Esophagus (tissue), 2 donors: ENCODE measurements around the gene MYH6. TPM values are rescaled to one million over a fixed set of nuclear protein-coding genes. Genes with fewer than 3 reads are reported as not detected.
"Not testable (repeated sequence)": the region's sequence is repeated elsewhere in the genome, so short reads cannot be mapped to it uniquely, and the experiment has no call there.

ENCODE experiments used
- H3K27ac ChIP-seq, 2 donors: one replicate each; pipeline ENCODE4 v1.5.1; 2013; ENCODE audit warnings: low read depth in 2 of 2, mild to moderate bottlenecking in 2 of 2, inconsistent platforms in 1 of 2, low read length in 1 of 2, moderate library complexity in 1 of 2
- H3K27me3 ChIP-seq, 2 donors: one replicate each; pipeline ENCODE4 v1.6.1; 2013; ENCODE audit warnings: low read length in 2 of 2, control low read depth in 1 of 2, mild to moderate bottlenecking in 1 of 2; ENCODE audit not compliant: insufficient read depth in 2 of 2, control insufficient read depth in 1 of 2
- H3K36me3 ChIP-seq, 2 donors: one replicate each; pipeline ENCODE4 v1.6.1; 2013; ENCODE audit warnings: low read length in 1 of 2; ENCODE audit not compliant: control insufficient read depth in 2 of 2, insufficient read depth in 2 of 2
- H3K4me1 ChIP-seq, 2 donors: one replicate each; pipeline ENCODE4 v1.6.1; 2013; ENCODE audit warnings: low read length in 1 of 2; ENCODE audit not compliant: control insufficient read depth in 2 of 2, insufficient read depth in 2 of 2
- H3K4me3 ChIP-seq, 2 donors: one replicate each; pipeline ENCODE4 v1.5.1; 2013; ENCODE audit warnings: low read length in 2 of 2, mild to moderate bottlenecking in 2 of 2, low read depth in 1 of 2, moderate library complexity in 1 of 2
- H3K9me3 ChIP-seq, 2 donors: one replicate each; pipeline ENCODE4 v1.6.1; 2013; ENCODE audit warnings: mild to moderate bottlenecking in 2 of 2, low read depth in 1 of 2, low read length in 1 of 2, moderate library complexity in 1 of 2; ENCODE audit not compliant: control insufficient read depth in 2 of 2, insufficient read depth in 1 of 2
- WGBS, 2 donors: extraction: QIAGEN DNeasy Blood & Tissue Kit; methylation state at CpG; one replicate each; pipeline ENCODE4 v1.1.7; 2013; 5-methylcytosine and 5-hydroxymethylcytosine counted together
- polyA plus RNA-seq, 2 donors: library from polyadenylated mRNA; stranded (reverse); fragments of 200-250 nt; gene quantifications; one replicate each; pipeline ENCODE4 v1.2.3, GENCODE V29; 2013
- donor health status: healthy with polysubstance abuse.
- donor health status: Bipolar disorder and iron deficiency.

MYH6 gene
- polyA plus RNA-seq, 2 donors, result 0.20 to 0.63 TPM

DNA sequence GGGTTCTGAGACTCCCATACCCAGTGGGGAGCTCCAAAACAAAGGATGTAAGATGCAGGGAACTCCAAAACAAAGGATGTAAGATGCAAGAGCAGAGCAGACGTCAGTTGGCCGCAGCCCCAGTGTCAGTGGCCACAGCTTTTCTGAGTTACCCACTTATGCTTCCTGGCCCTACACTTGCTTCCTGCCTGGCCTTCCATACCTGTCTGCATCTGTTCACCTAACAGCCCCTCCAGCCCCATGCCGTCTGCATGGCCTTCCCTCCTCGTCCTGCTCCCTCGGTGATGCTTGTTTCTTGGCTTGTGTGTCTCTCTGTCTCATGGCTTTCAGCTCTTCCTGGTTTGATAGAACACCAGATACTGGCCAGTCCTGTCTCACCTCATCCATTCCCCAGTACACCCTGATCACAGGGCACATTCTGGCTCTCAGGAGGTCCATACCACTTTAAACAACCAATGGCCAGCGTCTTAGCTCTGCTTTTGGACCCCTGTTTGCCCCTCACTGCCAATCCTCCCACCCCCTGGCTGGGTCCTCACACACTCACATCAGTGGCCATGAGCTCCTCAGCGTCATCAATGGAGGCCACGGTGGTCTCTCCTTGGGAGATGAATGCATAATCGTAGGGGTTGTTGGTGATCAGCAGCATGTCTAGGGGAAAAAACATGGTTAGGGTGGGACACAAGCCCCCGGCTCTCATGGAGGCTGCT, 22.1 kb upstream of the MYH6 start:
- Histone ChIP-seq H3K4me1 (no peaks in the 10 kb centered on the region), H3K9me3 (no peaks in the 10 kb centered on the region), H3K36me3 (no peaks in the 10 kb centered on the region), H3K27me3 (no peaks in the 10 kb centered on the region), H3K27ac (no peak overlapping the region), H3K4me3 (no peak overlapping the region)
- WGBS, 2 donors, result 78 to 81% methylated on average over 10 of the region's 10 CpGs

DNA sequence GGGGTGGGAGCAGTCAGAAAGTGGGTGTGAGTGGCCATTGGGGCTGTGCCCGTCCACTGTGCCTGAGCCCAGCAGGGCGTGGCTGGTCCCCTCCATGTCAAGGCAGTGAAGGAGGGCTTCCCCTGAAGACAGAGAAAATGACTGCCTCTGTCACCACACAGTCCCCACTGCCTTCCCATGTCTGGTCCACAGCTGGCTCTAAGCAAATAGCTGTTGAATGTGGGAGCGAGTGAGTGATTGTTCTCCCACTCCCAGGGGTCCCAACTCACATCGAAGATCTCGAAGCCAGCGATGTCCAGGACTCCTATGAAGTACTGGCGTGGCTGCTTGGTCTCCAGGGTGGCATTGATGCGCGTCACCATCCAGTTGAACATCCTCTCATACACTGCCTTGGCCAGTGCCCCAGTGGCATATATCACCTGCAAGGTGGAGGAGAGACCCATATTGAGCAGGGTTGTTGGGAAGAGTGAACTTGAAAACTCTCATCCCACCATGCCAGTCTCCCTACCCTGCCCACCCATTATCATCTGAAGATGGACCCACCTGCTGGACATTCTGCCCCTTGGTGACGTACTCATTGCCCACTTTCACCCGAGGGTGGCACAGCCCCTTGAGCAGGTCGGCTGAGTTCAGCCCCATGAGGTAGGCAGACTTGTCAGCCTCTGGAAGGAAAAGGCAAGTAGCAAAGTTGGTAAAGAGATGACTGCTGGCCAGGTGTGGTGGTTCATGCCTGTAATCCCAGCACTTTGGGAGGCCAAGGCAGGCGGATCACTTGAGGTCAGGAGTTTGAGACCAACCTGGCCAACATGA, 20.8 kb upstream of the MYH6 start:
- Histone ChIP-seq H3K27me3 (no peaks in the 10 kb centered on the region), H3K27ac (no peak overlapping the region), H3K4me1 (no peaks in the 10 kb centered on the region), H3K36me3 (no peaks in the 10 kb centered on the region), H3K9me3 (no peaks in the 10 kb centered on the region), H3K4me3 (no peak overlapping the region)
- 87 to 91% methylated on average over 13 of the region's 13 CpGs for WGBS, 2 donors

DNA sequence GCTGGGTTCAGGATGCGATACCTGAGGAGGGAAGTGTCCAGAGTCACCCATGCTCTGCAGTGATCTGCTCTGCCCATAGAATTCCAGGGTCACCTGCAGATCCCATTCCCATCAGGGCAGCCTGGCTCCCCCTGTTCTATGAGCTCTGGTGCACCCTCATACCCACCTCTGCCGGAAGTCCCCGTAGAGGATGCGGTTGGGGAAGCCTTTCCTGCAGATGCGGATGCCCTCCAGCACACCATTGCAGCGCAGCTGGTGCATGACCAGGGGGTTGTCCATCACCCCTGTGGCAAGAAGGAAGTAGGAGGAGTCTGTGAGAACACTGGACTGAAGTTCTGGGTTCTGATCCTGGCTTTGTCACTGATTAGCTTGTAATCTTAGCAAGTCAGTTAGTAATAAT, 17.7 kb upstream of the MYH6 start:
- H3K4me1 ChIP-seq, H3K27me3 ChIP-seq, H3K4me3 ChIP-seq, H3K27ac ChIP-seq, H3K9me3 ChIP-seq, H3K36me3 ChIP-seq: not testable (repeated sequence)
- WGBS, 2 donors, result 86 to 90% methylated on average over 6 of the region's 6 CpGs

DNA sequence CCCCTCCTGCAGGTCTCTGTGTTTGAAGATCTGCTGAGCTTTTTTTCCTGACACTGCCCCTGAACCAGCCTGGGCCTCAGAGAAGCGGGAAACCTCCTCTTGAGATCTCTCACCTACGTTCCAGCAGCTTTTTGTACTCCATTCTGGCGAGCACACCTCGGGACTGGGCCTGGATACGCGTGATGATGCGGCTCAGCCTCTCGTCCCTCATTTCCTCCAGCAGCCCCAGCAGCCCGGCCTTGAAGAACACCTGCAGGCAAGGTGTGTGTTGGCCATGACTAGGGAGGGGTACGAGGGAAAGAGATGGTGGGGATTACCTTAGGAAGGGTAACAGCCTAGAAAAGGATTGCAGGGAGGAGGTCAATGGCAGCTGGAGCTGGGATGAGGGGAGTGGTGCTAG, 17.1 kb upstream of the MYH6 start:
- Histone ChIP-seq H3K9me3 (no peaks in the 10 kb centered on the region), H3K27ac (no peak overlapping the region), H3K27me3 (no peaks in the 10 kb centered on the region), H3K4me1 (no peaks in the 10 kb centered on the region), H3K4me3 (no peak overlapping the region), H3K36me3 (no peaks in the 10 kb centered on the region)
- WGBS, 2 donors, result 77 to 83% methylated on average over 10 of the region's 10 CpGs

DNA sequence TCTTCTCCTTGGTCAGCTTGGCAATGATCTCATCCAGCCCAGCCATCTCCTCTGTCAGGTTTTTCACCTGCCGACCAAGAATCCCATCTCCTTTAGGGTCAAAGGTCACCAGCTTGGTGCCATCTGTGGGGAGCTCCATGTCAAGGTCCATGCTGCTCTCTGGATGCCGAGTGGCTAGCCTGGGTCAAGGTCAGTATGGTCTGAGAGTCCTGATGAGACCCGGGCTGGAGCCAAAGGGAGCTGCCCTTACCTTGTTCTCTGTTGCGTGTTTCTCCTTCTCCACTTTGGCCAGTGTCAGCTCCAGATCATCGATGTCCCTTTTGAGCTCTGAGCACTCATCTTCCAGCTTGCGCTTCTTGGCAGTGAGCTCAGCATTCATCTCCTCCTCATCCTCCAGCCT, 15.6 kb upstream of the MYH6 start:
- no peak overlapping the region for H3K27ac ChIP-seq
- no peaks in the 10 kb centered on the region for H3K9me3 ChIP-seq
- WGBS, 2 donors, result 78 to 83% methylated on average over 6 of the region's 6 CpGs

DNA sequence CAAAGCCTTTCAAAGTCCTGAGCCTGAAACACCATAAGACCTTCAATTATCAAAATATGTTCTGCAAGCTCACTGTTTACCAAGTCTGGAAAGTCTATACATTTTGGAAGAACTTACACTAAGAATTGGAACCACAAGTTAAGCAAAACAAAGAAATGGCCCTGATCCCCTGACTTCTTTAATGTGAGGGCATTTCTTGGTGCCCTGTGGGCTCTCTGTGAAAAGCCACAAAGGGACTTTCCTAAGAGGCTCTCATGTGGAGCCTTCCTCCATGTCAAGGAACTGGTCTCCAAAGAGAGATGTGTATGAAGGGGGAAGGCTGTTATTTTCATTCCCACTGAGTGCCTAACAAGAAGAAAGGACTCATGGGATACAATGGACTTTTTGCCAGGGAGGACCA, 13.5 kb upstream of the MYH6 start:
- Histone ChIP-seq H3K27me3 (no peaks in the 10 kb centered on the region), H3K36me3 (no peaks in the 10 kb centered on the region), H3K4me3 (no peak overlapping the region), H3K4me1 (no peaks in the 10 kb centered on the region), H3K9me3 (no peaks in the 10 kb centered on the region), H3K27ac (no peak overlapping the region)

More for the DNA sequence above, 15.6 kb upstream of the MYH6 start:
- Histone ChIP-seq H3K27me3 (no peaks in the 10 kb centered on the region), H3K36me3 (no peaks in the 10 kb centered on the region), H3K4me1 (no peaks in the 10 kb centered on the region), H3K4me3 (no peak overlapping the region)

DNA sequence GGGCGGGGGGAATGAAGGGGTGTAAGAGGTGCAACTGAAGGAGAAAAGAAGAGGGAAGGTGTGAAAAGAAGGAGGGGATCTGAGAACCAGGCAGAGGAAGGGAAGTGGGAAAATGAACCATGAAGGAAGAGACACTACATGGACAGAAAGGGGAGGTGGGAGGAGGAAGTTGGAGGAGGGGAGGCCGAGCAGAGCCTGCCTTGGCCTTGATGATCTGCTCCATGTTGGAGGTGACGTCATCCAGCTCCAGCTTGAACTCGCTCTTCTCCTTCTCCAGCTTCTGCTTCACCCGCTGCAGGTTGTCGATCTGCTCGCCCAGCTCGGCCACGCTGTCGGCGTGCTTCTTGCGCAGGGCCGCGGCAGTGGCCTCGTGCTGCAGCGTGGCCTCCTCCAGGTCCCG, 11.6 kb upstream of the MYH6 start:
- H3K4me1 ChIP-seq, H3K36me3 ChIP-seq, H3K9me3 ChIP-seq, H3K27me3 ChIP-seq, H3K4me3 ChIP-seq, H3K27ac ChIP-seq: not testable (repeated sequence)
- WGBS, 2 donors, result 63 to 75% methylated on average over 2 to 4 of the region's 17 CpGs

DNA sequence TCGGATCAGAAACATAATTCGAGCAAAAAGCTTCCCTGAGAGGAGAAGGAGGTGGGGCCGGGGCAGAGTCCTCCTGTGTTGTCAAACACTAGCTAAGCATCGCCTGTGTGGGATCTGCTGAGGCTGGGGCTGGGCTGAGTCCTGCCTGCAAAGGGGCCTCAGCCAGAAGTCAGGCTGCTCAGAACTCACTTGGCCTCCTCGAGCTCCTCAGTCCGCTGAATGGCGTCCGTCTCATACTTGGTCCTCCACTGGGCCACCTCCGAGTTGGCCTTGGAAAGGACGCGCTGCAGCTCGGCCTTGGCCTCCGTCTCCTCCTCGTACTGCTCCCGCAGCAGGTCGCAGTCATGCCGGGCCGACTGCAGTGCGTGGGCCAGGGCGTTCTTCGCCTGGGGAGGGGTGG, 9.9 kb upstream of the MYH6 start:
- WGBS, 2 donors, result 87 to 89% methylated on average over 21 of the region's 21 CpGs
- no peaks in the 10 kb centered on the region for H3K4me1 ChIP-seq
- H3K27me3 ChIP-seq, result no peaks in the 10 kb centered on the region
- no peak overlapping the region for H3K27ac ChIP-seq
- H3K9me3 ChIP-seq, result no peaks in the 10 kb centered on the region
- no peak overlapping the region for H3K4me3 ChIP-seq
- H3K36me3 ChIP-seq, result no peaks in the 10 kb centered on the region

DNA sequence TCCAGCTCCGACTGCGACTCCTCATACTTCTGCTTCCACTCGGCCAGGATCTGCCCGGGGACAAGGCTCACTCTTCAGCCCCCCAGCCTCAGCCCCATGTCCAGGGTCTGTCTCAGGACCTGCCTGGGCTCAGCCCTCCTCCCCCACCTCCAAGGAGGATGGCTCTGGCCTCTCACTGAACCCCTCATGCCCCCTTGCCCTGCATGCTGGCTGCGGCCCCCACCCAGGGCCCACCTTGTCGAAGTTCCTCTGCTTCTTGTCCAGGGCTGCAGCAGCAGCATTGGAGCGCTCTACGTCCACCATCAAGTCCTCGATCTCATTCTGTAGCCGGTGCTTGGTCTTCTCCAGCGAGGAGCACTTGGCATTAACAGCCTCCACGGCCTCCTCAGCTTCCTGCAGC, 9.2 kb upstream of the MYH6 start:
- H3K27me3 ChIP-seq, H3K27ac ChIP-seq, H3K9me3 ChIP-seq, H3K4me1 ChIP-seq, H3K36me3 ChIP-seq, H3K4me3 ChIP-seq: not testable (repeated sequence)
- WGBS, 2 donors, result 86 to 88% methylated on average over 12 of the region's 12 CpGs

DNA sequence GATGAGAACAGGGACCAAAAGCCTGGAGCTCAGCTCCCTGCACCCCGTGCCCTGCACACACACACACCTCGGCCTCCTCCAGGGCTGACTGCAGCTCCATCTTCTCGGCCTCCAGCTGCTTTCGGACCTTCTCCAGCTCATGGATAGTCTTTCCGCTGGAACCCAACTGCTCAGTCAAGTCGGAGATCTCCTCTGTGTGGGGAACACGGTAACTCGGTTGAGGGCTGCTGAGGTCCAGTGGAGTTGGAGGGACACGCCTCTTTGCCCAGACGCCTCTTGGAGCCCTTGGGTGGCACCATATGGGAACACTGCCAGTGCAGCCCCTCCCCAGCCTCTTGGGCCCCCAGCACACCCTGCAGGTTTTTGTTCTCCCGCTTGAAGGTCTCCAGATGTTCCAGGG, 8.7 kb upstream of the MYH6 start:
- WGBS, 2 donors, result 83 to 88% methylated on average over 11 of the region's 11 CpGs
- no peaks in the 10 kb centered on the region for H3K4me1 ChIP-seq
- H3K4me3 ChIP-seq, result no peak overlapping the region
- no peak overlapping the region for H3K27ac ChIP-seq
- no peaks in the 10 kb centered on the region for H3K27me3 ChIP-seq
- no peaks in the 10 kb centered on the region for H3K36me3 ChIP-seq
- H3K9me3 ChIP-seq, result no peaks in the 10 kb centered on the region
